Keratinocyte (primary cell): Measurements from ENCODE around the gene IGF1. TPM values are rescaled to one million over a fixed set of nuclear protein-coding genes. Genes with fewer than 3 reads are reported as not detected.

Source experiments
- DNase-seq: peaks from one replicate; pipeline ENCODE4 v3.0.0-alpha.2; 2011; ENCODE audit warnings: low read depth, missing footprints, low spot score
- FAIRE-seq: peaks from 2 replicates; lab custom pipeline; 2011; peaks lifted over from hg19 to GRCh38; lab: Jason Lieb, UNC
- H2AFZ ChIP-seq: 2 replicates; pipeline ENCODE4 v1.6.0; 2012; ENCODE audit warnings: low read length, control low read depth, inconsistent platforms; ENCODE audit not compliant: control insufficient read depth
- H3K27ac ChIP-seq: 2 replicates; pipeline ENCODE4 v1.5.1; 2011; ENCODE audit warnings: low read length; ENCODE audit not compliant: control insufficient read depth, insufficient read depth
- H3K27me3 ChIP-seq: 3 replicates; pipeline ENCODE4 v1.6.0; 2011; ENCODE audit warnings: low read length; ENCODE audit not compliant: control insufficient read depth, insufficient read depth; ENCODE audit errors: extremely low read depth
- H3K36me3 ChIP-seq, 2 experiments: 2 replicates in 1 of 2; 3 replicates in 1 of 2; pipeline ENCODE4 v1.5.1; 2011; ENCODE audit warnings: low read length in 2 of 2, mild to moderate bottlenecking in 1 of 2; ENCODE audit not compliant: control insufficient read depth in 2 of 2, insufficient read depth in 2 of 2; ENCODE audit errors: extremely low read depth in 1 of 2
- H3K4me1 ChIP-seq: 3 replicates; pipeline ENCODE4 v1.5.1; 2011; ENCODE audit warnings: low read length; ENCODE audit not compliant: control insufficient read depth, insufficient read depth; ENCODE audit errors: extremely low read depth
- H3K4me2 ChIP-seq: 3 replicates; pipeline ENCODE4 v1.6.0; 2011; ENCODE audit warnings: low read depth, low read length; ENCODE audit not compliant: control insufficient read depth, insufficient read depth; ENCODE audit errors: extremely low read depth
- H3K4me3 ChIP-seq, 3 experiments: fragments of 200-600 bp in 1 of 3; sonication (generic) in 1 of 3; 2 replicates in 2 of 3; 3 replicates in 1 of 3; pipeline ENCODE4 v1.5.1; 2011 to 2016; ENCODE audit warnings: low read length in 3 of 3, mild to moderate bottlenecking in 3 of 3, control low read depth in 2 of 3, inconsistent platforms in 1 of 3, low read depth in 1 of 3, mixed read lengths in 1 of 3, mixed run types in 1 of 3, moderate library complexity in 1 of 3; ENCODE audit not compliant: control insufficient read depth in 2 of 3, insufficient read depth in 2 of 3; ENCODE audit errors: extremely low read depth in 1 of 3
- H3K79me2 ChIP-seq: 2 replicates; pipeline ENCODE4 v1.6.0; 2012; ENCODE audit warnings: low read length; ENCODE audit not compliant: control insufficient read depth, insufficient read depth
- H3K9ac ChIP-seq: 3 replicates; pipeline ENCODE4 v1.6.0; 2011; ENCODE audit warnings: low read length; ENCODE audit not compliant: control insufficient read depth, insufficient read depth; ENCODE audit errors: extremely low read depth
- H3K9me1 ChIP-seq: 3 replicates; pipeline ENCODE4 v1.6.0; 2011; ENCODE audit warnings: low read length; ENCODE audit not compliant: control insufficient read depth, insufficient read depth; ENCODE audit errors: extremely low read depth
- H3K9me3 ChIP-seq: 2 replicates; pipeline ENCODE4 v1.5.1; 2012; ENCODE audit warnings: low read depth, low read length; ENCODE audit not compliant: control insufficient read depth
- H4K20me1 ChIP-seq: 3 replicates; pipeline ENCODE4 v1.6.0; 2011; ENCODE audit warnings: low read length; ENCODE audit not compliant: control insufficient read depth, insufficient read depth; ENCODE audit errors: extremely low read depth
- CTCF ChIP-seq, 3 experiments: IDR thresholded peaks in 1 of 3; conservative IDR thresholded peaks in 1 of 3; optimal IDR thresholded peaks in 1 of 3; 2 replicates in 2 of 3; 3 replicates in 1 of 3; pipeline versions ENCODE3 to v1.5.1; 2011; ENCODE audit warnings: low read length in 3 of 3, mild to moderate bottlenecking in 3 of 3, moderate library complexity in 2 of 3, control low read depth in 1 of 3, inconsistent platforms in 1 of 3; ENCODE audit not compliant: insufficient read depth in 2 of 3; ENCODE audit errors: extremely low read depth in 1 of 3
- EZH2 ChIP-seq: IDR thresholded peaks from one replicate; pipeline ENCODE4 v1.6.1; 2012; ENCODE audit warnings: inconsistent platforms, mild to moderate bottlenecking, low read length, moderate library complexity
- dilution Hi-C: fragments of 300-500 bp; cut with MboI; formaldehyde crosslinking; loops from one replicate; pipeline ENCODE4 v1.7.0; 2020; ENCODE audit warnings: low sequenced_read_pairs; ENCODE audit not compliant: extremely low pct_ligation_motif_present
- polyA plus RNA-seq, 5 experiments: library from polyadenylated mRNA; depleted of rRNA in 3 of 5; stranded (reverse) in 3 of 5; stranded (forward) in 1 of 5; unstranded in 1 of 5; fragments of >200 nt; gene quantifications; 1 replicate in 1 of 5; 2 replicates in 3 of 5; 3 replicates in 1 of 5; pipeline versions ENCODE4 v1.2.1 to v1.2.3, GENCODE V29; 2011 to 2012; ENCODE audit warnings: missing spikeins in 2 of 5, low read depth in 1 of 5, low replicate concordance in 1 of 5

IGF1 gene
- polyA plus RNA-seq, 1 donor (not counting 4 experiments of a cell fraction or from before 2014, with no cell fraction given): not detected

GRCh38 chr12:102430661-102431060 lies 49.7 kb downstream of the IGF1 start:
- DNase-seq (no peak), FAIRE-seq (no peak)
- Histone ChIP-seq H4K20me1 (no peaks in the 10 kb centered on the region), H3K27me3 (no peaks in the 10 kb centered on the region), H2AFZ (no peak overlapping the region), H3K36me3 (no peaks in the 10 kb centered on the region), H3K4me3 (no peak overlapping the region), H3K27ac (no peak overlapping the region), H3K9me3 (no peaks in the 10 kb centered on the region), H3K4me2 (no peak overlapping the region), H3K79me2 (no peaks in the 10 kb centered on the region), H3K9ac (no peak overlapping the region), H3K9me1 (no peaks in the 10 kb centered on the region), H3K4me1 (no peaks in the 10 kb centered on the region)
- dilution Hi-C loops: no loop called here
- TF ChIP-seq CTCF (optimal IDR thresholded peaks at IDR 0.05 in 1 of 3, IDR thresholded peaks at IDR 0.05 in 1 of 3, conservative IDR thresholded peaks at IDR 0.05 in 1 of 3; ENCODE audit: extremely low read depth in 1 of 3, insufficient read depth in 2 of 3, low read length in 3 of 3) (no peak), EZH2 (no peak)

DNA sequence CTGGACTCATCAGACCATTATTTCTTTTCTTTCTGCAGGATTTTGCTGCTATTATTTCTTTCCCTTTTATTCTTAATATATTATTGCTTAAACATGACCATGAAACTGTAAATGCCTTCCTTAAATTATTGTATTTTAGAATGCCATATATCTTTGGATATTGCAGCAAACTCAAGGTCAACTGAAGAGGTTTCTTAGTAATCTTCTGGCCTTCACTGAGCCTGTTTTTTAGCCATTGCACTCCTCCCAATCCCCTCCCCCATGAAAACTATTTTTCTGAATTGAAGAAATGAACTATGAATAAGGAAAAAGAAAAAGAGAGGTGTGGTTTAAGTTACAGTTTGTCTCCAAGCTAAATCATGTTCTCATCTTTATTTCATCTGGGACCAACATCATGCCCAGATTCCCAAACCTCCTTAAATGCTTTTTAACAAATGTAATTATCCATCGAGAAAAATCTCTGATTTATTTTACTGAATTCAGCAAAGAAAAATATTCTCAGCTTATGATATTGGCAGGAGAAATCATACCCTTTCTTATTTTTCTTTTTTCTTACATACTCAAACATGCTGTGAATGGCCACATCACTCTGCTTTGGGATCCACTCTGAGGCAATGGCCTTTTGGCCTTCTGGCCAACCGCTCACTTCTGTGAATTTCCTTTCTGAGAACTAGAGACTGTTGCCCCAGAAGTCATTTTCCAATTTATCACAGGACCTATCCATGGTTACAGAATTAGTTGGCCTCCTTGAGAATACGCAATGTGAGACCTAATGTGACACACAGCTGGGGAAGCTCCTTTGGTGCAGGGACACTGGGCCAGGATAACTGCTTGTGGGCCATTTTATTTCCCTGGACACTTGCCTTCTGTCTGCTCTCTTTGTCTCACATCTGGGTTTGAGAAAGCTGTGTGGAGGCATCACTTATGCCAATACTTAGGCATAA lies 50.9 kb downstream of the IGF1 start:
- H3K9me3 ChIP-seq: no peaks in the 10 kb centered on the region
- no peaks in the 10 kb centered on the region for H3K79me2 ChIP-seq
- no peak overlapping the region for H2AFZ ChIP-seq
- H3K9me1 ChIP-seq: no peaks in the 10 kb centered on the region
- H4K20me1 ChIP-seq: no peaks in the 10 kb centered on the region
- no peak for TF ChIP-seq CTCF (optimal IDR thresholded peaks at IDR 0.05 in 1 of 3, IDR thresholded peaks at IDR 0.05 in 1 of 3, conservative IDR thresholded peaks at IDR 0.05 in 1 of 3; ENCODE audit: extremely low read depth in 1 of 3, insufficient read depth in 2 of 3, low read length in 3 of 3)
- TF ChIP-seq EZH2: no peak
- DNase-seq: no peak
- H3K9ac ChIP-seq: no peak overlapping the region
- H3K36me3 ChIP-seq: no peaks in the 10 kb centered on the region
- dilution Hi-C loops: no loop called here
- H3K4me1 ChIP-seq: no peaks in the 10 kb centered on the region
- FAIRE-seq: no peak
- no peak overlapping the region for H3K4me2 ChIP-seq
- H3K27ac ChIP-seq: no peak overlapping the region
- no peak overlapping the region for H3K4me3 ChIP-seq
- no peaks in the 10 kb centered on the region for H3K27me3 ChIP-seq
